GM18508 (cell line): Measurements from ENCODE around the gene ZNF300.
"Not testable (repeated sequence)": the region's sequence is repeated elsewhere in the genome, so short reads cannot be mapped to it uniquely, and the experiment has no call there.

ENCODE experiments used
- ATAC-seq: cut with Tn5 transposase; IDR thresholded peaks from one replicate; pipeline ENCODE4 v1.9.1; 2021; ENCODE audit warnings: moderate number of reproducible peaks; ENCODE audit not compliant: insufficient read depth, unreplicated experiment

The ZNF300 gene

GRCh38 chr5:150904479-150905311, at the start of gene ZNF300:
Gene ZNF300 (minus strand): TSS chr5:150904980. CDS start chr5:150903155, 1,825 bp downstream.
- no peak for ATAC-seq

GRCh38 chr5:150948539-150948938, 43.8 kb upstream of the ZNF300 start:
- ATAC-seq: no peak

GRCh38 chr5:150946351-150946905, 41.6 kb upstream of the ZNF300 start:
- ATAC-seq: no peak

- ATAC-seq: no peak
Observed at GRCh38 chr5:150945947-150946346, 41.2 kb upstream of the ZNF300 start.

GRCh38 chr5:150945486-150945885, 40.7 kb upstream of the ZNF300 start:
- no peak for ATAC-seq

- no peak for ATAC-seq
Observed at GRCh38 chr5:150931368-150931965, 26.7 kb upstream of the ZNF300 start.

GRCh38 chr5:150918613-150919012, 13.8 kb upstream of the ZNF300 start:
- no peak for ATAC-seq

GRCh38 chr5:150912312-150912814, 7.6 kb upstream of the ZNF300 start:
- ATAC-seq: no peak

- no peak for ATAC-seq
Observed at GRCh38 chr5:150905312-150905683, 518 bp upstream of the ZNF300 start.

GRCh38 chr5:150901446-150901845, 3.3 kb downstream of the ZNF300 start:
- no peak for ATAC-seq

- no peak for ATAC-seq
Observed at GRCh38 chr5:150895431-150896428, 9.1 kb downstream of the ZNF300 start.

GRCh38 chr5:150879358-150879757, 25.4 kb downstream of the ZNF300 start:
- ATAC-seq: no peak

GRCh38 chr5:150862070-150862469, 42.7 kb downstream of the ZNF300 start:
- no peak for ATAC-seq

GRCh38 chr5:150860246-150860821, 44.4 kb downstream of the ZNF300 start:
- no peak for ATAC-seq

GRCh38 chr5:150856700-150857099, 48.1 kb downstream of the ZNF300 start:
- ATAC-seq: not testable (repeated sequence)

GRCh38 chr5:150853561-150853960, 51.2 kb downstream of the ZNF300 start:
- peak; percentile 74 for ATAC-seq

GRCh38 chr5:150851039-150851438, 53.7 kb downstream of the ZNF300 start:
- ATAC-seq: no peak

- ATAC-seq: no peak
Observed at GRCh38 chr5:150848271-150848670, 56.5 kb downstream of the ZNF300 start.

GRCh38 chr5:150847334-150847695, 57.5 kb downstream of the ZNF300 start:
- no peak for ATAC-seq
